BLaER1 treated with 17β-estradiol and CSF1 and Interleukin-3, amounts not matched to agents 10 nM and 100 nM (cell line): ENCODE results near the gene UNKL.

Experiments used
- H3K27ac ChIP-seq, 11 experiments: shearing (Covaris generic); formaldehyde crosslinking; 2 replicates each; pipeline ENCODE4 v1.8.1; 2022
- H3K27me3 ChIP-seq, 11 experiments: shearing (Covaris generic); formaldehyde crosslinking; 2 replicates each; pipeline ENCODE4 v1.8.1; 2022
- H3K36me3 ChIP-seq, 11 experiments: shearing (Covaris generic); formaldehyde crosslinking; 2 replicates each; pipeline ENCODE4 v1.8.1; 2022
- H3K4me1 ChIP-seq, 10 experiments: shearing (Covaris generic); formaldehyde crosslinking; 2 replicates each; pipeline ENCODE4 v1.8.1; 2022
- H3K4me2 ChIP-seq, 11 experiments: shearing (Covaris generic); formaldehyde crosslinking; 2 replicates each; pipeline ENCODE4 v1.8.1; 2022
- H3K4me3 ChIP-seq, 10 experiments: shearing (Covaris generic); formaldehyde crosslinking; 2 replicates each; pipeline ENCODE4 v1.8.1; 2022
- H3K9ac ChIP-seq, 11 experiments: shearing (Covaris generic); formaldehyde crosslinking; 2 replicates each; pipeline ENCODE4 v1.8.1; 2022
- H3K9me3 ChIP-seq, 11 experiments: shearing (Covaris generic); formaldehyde crosslinking; replicated peaks in 1 of 11; 2 replicates each; pipeline ENCODE4 v1.8.1; 2022
- H4K20me1 ChIP-seq, 11 experiments: shearing (Covaris generic); formaldehyde crosslinking; 2 replicates each; pipeline ENCODE4 v1.8.1; 2022
- Cebpa-rat ChIP-seq, 11 experiments: shearing (Covaris generic); IDR thresholded peaks; 2 replicates each; pipeline ENCODE4 v1.8.1; 2022

Gene UNKL

DNA sequence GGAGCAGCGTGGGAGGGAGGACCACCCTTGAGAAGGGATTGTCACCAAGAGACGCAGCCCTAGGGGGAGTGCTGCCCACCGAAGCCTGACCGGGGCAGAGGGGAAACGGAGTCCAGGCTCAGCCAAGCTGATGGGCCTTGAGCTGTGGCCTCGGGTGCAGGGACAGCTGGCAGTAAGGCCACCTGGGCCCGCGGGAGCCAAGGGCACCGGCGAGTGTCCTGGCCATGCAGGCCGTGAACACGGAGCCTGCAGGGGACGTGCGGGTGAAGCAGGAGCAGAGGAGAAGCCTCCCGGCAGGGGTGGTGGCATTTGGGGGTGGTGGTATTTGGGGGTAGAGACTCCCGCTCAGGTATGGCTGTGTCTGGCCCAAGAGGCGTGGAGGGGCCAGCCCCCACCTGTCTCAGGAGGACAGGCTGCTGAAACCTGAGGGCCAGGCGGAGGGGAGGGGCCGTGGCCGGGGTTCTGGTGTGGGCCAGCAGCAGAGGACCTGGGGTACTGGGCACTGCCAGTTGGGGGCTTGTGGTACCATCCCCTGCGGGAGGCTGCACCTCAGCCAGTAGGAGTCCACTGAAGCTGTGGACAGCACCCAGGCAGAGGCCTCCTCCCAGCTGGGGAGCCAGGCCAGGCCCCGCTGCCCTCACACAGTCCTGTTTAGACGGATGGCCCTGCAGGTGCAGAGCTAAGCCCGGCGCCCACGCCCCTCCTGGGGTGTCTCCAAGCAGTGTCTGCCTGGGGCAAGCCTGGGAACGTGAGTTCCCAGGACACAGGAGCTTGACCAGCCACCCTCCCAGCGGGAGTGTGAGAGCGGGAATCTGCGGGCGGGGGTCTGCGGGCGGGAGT, 58.2 kb downstream of the UNKL start:
- TF ChIP-seq Cebpa-rat (IDR thresholded peaks at IDR 0.05) = no peak
- no peak overlapping the region for H3K27ac ChIP-seq
- peak overlapping the region in 3 of 11 experiments; percentile 14 to 34 (median 29); a peak in 2 of 22 replicates for H3K9ac ChIP-seq
- no peak overlapping the region for H3K4me2 ChIP-seq
- H3K4me3 ChIP-seq = no peak overlapping the region
- H3K4me1 ChIP-seq = peaks cover 14 to 38% (median 20%) of the 10 kb centered on the region in 10 experiments
- peaks cover 41 to 93% (median 88%) of the 10 kb centered on the region in 11 experiments for H4K20me1 ChIP-seq
- no peaks in the 10 kb centered on the region for H3K9me3 ChIP-seq
- H3K27me3 ChIP-seq = no peaks in the 10 kb centered on the region
- peaks cover 22 to 35% (median 31%) of the 10 kb centered on the region in 11 experiments for H3K36me3 ChIP-seq

DNA sequence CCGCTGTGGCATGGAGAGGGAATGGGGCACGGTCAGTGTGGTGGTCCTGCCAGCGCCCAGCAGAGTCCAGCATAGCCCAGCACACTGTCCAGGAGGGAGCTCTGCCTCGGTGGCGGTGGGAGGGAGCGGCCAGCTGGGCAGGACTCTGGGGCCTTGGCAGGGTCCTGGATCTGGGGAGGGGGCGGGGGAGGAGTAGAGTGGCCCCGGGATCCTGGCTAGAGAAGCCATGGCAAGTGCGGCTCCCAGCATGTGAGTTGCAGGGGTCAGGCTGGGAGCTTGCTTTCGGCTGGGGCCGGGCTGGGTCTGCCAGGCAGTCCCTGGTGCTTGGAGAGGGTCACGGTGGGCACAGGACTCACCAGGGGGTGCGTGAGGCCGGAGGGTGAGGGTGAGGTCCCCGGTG, 58.9 kb downstream of the UNKL start:
- Histone ChIP-seq H3K9me3 (no peaks in the 10 kb centered on the region), H3K36me3 (peaks cover 17 to 30% (median 24%) of the 10 kb centered on the region in 11 experiments), H3K9ac (peak overlapping the region in 3 of 11 experiments; percentile 14 to 31 (median 29); a peak in 3 of 22 replicates), H3K4me2 (no peak overlapping the region), H3K27me3 (no peaks in the 10 kb centered on the region), H4K20me1 (peaks cover 36 to 90% (median 81%) of the 10 kb centered on the region in 11 experiments), H3K27ac (no peak overlapping the region), H3K4me1 (peaks cover 19 to 43% (median 27%) of the 10 kb centered on the region in 10 experiments), H3K4me3 (no peak overlapping the region)
- TF ChIP-seq Cebpa-rat (IDR thresholded peaks at IDR 0.05) = no peak

DNA sequence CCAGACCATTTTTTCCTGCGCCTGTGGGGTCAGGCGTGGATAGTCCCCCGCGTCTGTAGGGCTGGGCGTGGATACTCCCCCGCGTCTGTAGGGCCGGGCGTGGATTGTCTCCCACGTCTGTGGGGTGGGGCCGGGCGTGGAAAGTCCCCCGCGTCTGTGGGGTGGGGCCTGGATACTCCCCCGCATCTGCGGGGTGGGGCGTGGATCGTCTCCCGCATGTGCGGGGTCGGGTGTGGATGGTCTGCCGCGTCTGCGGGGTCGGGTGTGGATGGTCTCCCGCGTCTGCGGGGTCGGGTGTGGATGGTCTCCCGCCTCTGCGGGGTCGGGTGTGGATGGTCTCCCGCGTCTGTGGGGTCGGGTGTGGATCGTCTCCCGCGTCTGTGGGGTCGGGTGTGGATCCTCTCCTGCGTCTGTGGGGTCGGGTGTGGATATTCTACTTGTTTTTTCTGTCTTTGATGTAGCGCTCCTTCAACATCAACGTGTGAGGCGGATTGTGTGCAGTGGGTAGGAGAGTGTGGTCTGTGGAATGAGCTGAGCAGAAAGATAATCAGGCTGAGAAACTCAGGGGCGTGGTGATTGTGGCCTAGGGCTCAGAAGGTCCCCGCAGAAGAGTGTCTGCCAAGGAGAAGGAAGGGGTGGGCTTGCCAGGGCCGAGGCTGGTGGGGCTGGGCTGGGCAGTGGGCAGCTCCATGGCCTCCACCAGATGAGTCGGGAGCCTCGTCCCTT, 59.5 kb downstream of the UNKL start:
- Histone ChIP-seq H3K27me3 (no peaks in the 10 kb centered on the region), H3K9me3 (no peaks in the 10 kb centered on the region), H3K9ac (peak overlapping the region in 2 of 11 experiments; percentile 29 to 31; a peak in 3 of 22 replicates), H3K4me3 (no peak overlapping the region), H3K4me2 (peak overlapping the region in 3 of 11 experiments; percentile 96 to 99 (median 99); a peak in 2 of 22 replicates), H3K27ac (no peak overlapping the region), H3K36me3 (peaks cover 16 to 30% (median 21%) of the 10 kb centered on the region in 11 experiments), H4K20me1 (peaks cover 35 to 90% (median 75%) of the 10 kb centered on the region in 11 experiments), H3K4me1 (peaks cover 25 to 49% (median 33%) of the 10 kb centered on the region in 10 experiments)
- TF ChIP-seq Cebpa-rat (IDR thresholded peaks at IDR 0.05) = no peak

DNA sequence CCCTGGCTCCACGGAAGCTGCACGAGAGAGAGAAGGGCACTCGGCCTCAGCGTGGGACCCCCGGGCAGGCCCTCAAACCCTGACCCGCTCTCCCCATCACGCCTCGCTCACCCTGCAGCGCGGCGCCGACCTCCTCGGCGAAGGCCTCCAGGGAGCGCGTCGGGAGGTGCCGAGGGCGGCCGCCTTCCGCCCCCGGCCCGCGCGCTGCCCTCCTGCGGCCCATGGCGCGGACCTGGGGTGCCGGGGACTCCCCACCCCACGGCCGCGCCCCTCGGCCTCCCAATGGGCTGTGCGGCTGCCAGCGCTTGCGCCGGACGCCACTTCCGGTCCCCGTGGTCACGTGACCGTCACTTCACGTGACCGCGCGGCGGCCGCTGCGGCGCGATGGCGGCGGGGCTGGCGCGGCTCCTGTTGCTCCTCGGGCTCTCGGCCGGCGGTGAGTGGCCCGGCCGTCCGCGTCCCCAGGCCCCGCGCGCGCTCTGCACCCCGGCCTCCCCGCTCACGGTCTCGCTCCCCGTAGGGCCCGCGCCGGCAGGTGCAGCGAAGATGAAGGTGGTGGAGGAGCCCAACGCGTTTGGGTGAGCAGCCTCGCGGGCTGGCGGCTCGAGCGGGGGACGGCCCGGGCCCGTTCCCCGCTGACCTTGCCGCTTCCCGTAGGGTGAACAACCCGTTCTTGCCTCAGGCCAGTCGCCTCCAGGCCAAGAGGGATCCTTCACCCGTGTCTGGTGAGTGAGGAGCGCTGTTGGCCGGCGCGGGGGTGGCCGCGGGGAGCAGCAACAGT, 62.7 kb downstream of the UNKL start, which contains the start of the genes GNPTG and TSR3:
Gene GNPTG, plus strand, starts transcription at position 350 of the 781 bp plus-strand sequence. Its CDS starts 35 bp downstream, at position 385.
Gene TSR3, minus strand, starts transcription at position 297 of the 781 bp plus-strand sequence. Its CDS starts 74 bp downstream, at position 223.
- H3K9ac ChIP-seq = peak within 1 kb of the TSS; percentile 73 to 96 (median 88)
- peaks cover 20 to 39% (median 27%) of the 10 kb centered on the region in 11 experiments for H3K36me3 ChIP-seq
- H3K27ac ChIP-seq = peak within 1 kb of the TSS; percentile 70 to 86 (median 81)
- peak within 1 kb of the TSS; percentile 77 to 99 (median 92) for H3K4me3 ChIP-seq
- no peaks in the 10 kb centered on the region for H3K27me3 ChIP-seq
- H4K20me1 ChIP-seq = peaks cover 15 to 90% (median 45%) of the 10 kb centered on the region in 11 experiments; a peak in 21 of 22 replicates
- H3K9me3 ChIP-seq = no peaks in the 10 kb centered on the region
- H3K4me1 ChIP-seq = peaks cover 26 to 48% (median 32%) of the 10 kb centered on the region in 10 experiments
- no peak for TF ChIP-seq Cebpa-rat (IDR thresholded peaks at IDR 0.05)
- peak within 1 kb of the TSS; percentile 95 to 99 (median 97) for H3K4me2 ChIP-seq

DNA sequence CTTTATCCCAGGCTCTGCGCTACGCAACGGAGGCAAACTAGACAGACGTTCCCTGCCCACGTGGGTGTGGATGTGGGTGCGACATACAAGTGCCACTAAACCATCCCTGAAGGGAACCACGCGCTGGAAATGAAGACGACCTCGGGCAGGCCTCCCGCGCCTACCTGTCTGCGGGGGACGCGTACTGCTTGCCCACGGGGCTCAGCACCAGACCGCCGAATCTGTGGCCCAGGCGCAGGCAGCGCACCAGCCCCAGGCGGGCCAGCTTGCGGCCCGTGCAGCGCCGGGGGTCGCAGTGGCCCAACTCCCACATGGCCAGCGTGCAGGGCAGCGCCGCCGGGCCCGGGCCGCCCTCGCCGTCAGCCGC, 63.3 kb downstream of the UNKL start:
- H3K4me2 ChIP-seq = peak overlapping the region; percentile 89 to 99 (median 97)
- no peaks in the 10 kb centered on the region for H3K9me3 ChIP-seq
- TF ChIP-seq Cebpa-rat (IDR thresholded peaks at IDR 0.05) = no peak
- peaks cover 10 to 85% (median 39%) of the 10 kb centered on the region in 11 experiments; a peak in 21 of 22 replicates for H4K20me1 ChIP-seq
- peaks cover 26 to 48% (median 32%) of the 10 kb centered on the region in 10 experiments for H3K4me1 ChIP-seq
- H3K9ac ChIP-seq = peak overlapping the region; percentile 73 to 96 (median 88)
- peak overlapping the region; percentile 77 to 99 (median 92) for H3K4me3 ChIP-seq
- no peaks in the 10 kb centered on the region for H3K27me3 ChIP-seq
- H3K27ac ChIP-seq = peak overlapping the region; percentile 70 to 86 (median 81)
- H3K36me3 ChIP-seq = peaks cover 20 to 39% (median 27%) of the 10 kb centered on the region in 11 experiments

DNA sequence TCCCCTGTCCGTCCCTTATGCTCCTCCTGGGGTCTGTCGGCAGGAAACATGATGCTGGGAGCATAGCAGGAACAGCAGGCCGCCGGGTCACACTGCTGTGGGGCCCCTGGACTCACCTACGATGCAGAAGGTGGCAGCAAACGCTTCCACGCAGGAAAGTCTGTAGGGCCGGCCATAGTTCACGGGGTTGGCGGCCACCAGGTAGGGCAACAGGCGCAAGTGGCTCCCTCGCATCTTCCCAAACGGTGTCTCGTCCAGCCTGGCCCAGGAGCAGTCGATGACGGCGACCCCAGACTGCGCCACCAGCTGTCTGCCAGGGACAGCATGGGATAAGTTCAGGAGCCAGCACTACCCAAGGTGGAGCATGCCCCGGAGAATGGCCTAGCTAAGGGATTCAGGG, 63.8 kb downstream of the UNKL start:
- Histone ChIP-seq H3K27ac (peak overlapping the region in 5 of 11 experiments; percentile 72 to 85 (median 81); a peak in 7 of 22 replicates), H4K20me1 (peaks cover 5 to 80% (median 34%) of the 10 kb centered on the region in 11 experiments; a peak in 21 of 22 replicates), H3K4me3 (peak overlapping the region; percentile 77 to 99 (median 92)), H3K4me2 (peak overlapping the region; percentile 89 to 99 (median 97)), H3K27me3 (no peaks in the 10 kb centered on the region), H3K9ac (peak overlapping the region; percentile 73 to 96 (median 88)), H3K9me3 (no peaks in the 10 kb centered on the region), H3K4me1 (peaks cover 26 to 46% (median 32%) of the 10 kb centered on the region in 10 experiments), H3K36me3 (peaks cover 20 to 39% (median 27%) of the 10 kb centered on the region in 11 experiments)
- no peak for TF ChIP-seq Cebpa-rat (IDR thresholded peaks at IDR 0.05)

DNA sequence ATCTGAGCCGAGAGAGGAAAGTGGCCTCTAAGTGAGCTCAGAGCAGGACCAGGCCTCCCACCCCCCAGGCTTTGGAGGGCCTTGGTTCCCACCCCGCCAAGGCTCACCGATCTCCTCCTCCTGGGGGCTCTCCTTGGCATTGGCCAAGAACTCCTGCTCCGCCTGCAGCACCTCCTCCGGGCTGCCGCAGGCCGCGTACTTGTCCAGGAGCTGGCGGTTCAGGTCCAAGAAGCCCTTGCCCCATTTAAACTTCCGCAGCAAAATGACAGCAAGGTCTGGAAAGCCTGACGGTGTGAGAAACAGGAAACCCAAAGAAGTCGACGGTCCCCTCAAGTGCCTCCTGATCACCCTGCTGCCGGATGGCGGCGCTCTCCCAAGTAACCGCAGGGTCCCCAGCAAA, 64.6 kb downstream of the UNKL start:
- Histone ChIP-seq H3K4me2 (peak overlapping the region in 10 of 11 experiments; percentile 89 to 99 (median 96); a peak in 19 of 22 replicates), H3K9ac (peak overlapping the region in 8 of 11 experiments; percentile 86 to 96 (median 91); a peak in 13 of 22 replicates)

DNA sequence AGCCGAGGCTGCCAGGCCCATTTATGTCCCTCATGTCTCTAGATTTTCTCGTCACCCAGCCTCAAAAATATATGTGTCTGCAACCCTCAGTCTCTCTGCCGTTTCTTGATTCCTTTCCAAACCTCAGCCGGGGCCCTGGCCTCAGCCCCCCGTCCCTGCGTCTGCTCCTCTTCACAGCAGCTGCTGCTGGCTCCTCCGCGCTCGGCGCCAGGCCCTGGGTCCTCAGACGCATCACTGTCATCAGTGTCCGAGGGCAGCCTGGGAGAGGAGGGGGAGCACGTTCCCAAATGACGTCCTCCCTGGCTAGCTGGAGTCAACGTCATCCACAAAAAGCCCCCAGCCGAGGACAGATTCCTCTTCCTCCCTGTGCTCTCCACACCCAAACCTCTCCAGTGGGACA, 65.2 kb downstream of the UNKL start:
- Histone ChIP-seq H3K4me1 (peaks cover 28 to 39% (median 33%) of the 10 kb centered on the region in 10 experiments), H3K9me3 (no peaks in the 10 kb centered on the region), H3K9ac (peak overlapping the region in 4 of 11 experiments; percentile 27 to 96 (median 90); a peak in 4 of 22 replicates), H3K4me2 (no peak overlapping the region), H3K27me3 (no peaks in the 10 kb centered on the region), H3K36me3 (peaks cover 20 to 39% (median 27%) of the 10 kb centered on the region in 11 experiments), H3K27ac (no peak overlapping the region), H3K4me3 (no peak overlapping the region), H4K20me1 (peaks cover 0 to 70% (median 22%) of the 10 kb centered on the region in 11 experiments; a peak in 18 of 22 replicates)
- TF ChIP-seq Cebpa-rat (IDR thresholded peaks at IDR 0.05) = no peak

More for the DNA sequence above, 64.6 kb downstream of the UNKL start:
- Histone ChIP-seq H3K4me1 (peaks cover 26 to 38% (median 32%) of the 10 kb centered on the region in 10 experiments), H3K27ac (no peak overlapping the region), H3K36me3 (peaks cover 20 to 39% (median 27%) of the 10 kb centered on the region in 11 experiments), H4K20me1 (peaks cover 0 to 72% (median 27%) of the 10 kb centered on the region in 11 experiments; a peak in 20 of 22 replicates), H3K27me3 (no peaks in the 10 kb centered on the region), H3K9me3 (no peaks in the 10 kb centered on the region), H3K4me3 (peak overlapping the region in 3 of 10 experiments; percentile 87 to 97 (median 88); a peak in 5 of 20 replicates)
- no peak for TF ChIP-seq Cebpa-rat (IDR thresholded peaks at IDR 0.05)
